GM21723 (cell line): ENCODE data around the gene KRT17.
"Not testable (repeated sequence)": the region's sequence is repeated elsewhere in the genome, so short reads cannot be mapped to it uniquely, and the experiment has no call there.

ENCODE experiments used
- ATAC-seq: cut with Tn5 transposase; IDR thresholded peaks from one replicate; pipeline ENCODE4 v1.9.1; 2021; ENCODE audit warnings: mild to moderate bottlenecking, moderate library complexity; ENCODE audit not compliant: unreplicated experiment

KRT17 gene

GRCh38 chr17:41579484-41580243, 44.7 kb downstream of the KRT17 start:
- no peak for ATAC-seq

- no peak for ATAC-seq
Measured at GRCh38 chr17:41578971-41579370, 45.4 kb downstream of the KRT17 start.

GRCh38 chr17:41578538-41578937, 45.8 kb downstream of the KRT17 start:
- ATAC-seq, result no peak

- ATAC-seq, result not testable (repeated sequence)
Measured at GRCh38 chr17:41576740-41577139, 47.6 kb downstream of the KRT17 start.

- ATAC-seq, result no peak
Measured at GRCh38 chr17:41575336-41575735, 49.0 kb downstream of the KRT17 start.

GRCh38 chr17:41571561-41572434, 52.6 kb downstream of the KRT17 start, which contains the start of gene KRT9:
Gene KRT9, minus strand, starts transcription at chr17:41572059. Its CDS starts 67 bp downstream, at chr17:41571992.
- no peak for ATAC-seq
